ENCODE results near the gene SNX22. TPM values are rescaled to one million over a fixed set of nuclear protein-coding genes. Genes with fewer than 3 reads are reported as not detected.
"Not testable (repeated sequence)": the region's sequence is repeated elsewhere in the genome, so short reads cannot be mapped to it uniquely, and the experiment has no call there.

SNX22 gene
- total RNA-seq, 1 donor from 2014 or later: 46.2 TPM

- DNase-seq (no peak), ATAC-seq (ENCODE audit: low read depth) (no peak)
- intact Hi-C loops (cut with micrococcal nuclease): no loop called here
- no peak overlapping the region for H3K27ac Mint-ChIP-seq
- no peaks in the 10 kb centered on the region for H3K9me3 Mint-ChIP-seq
- ChIA-PET CTCF (no interaction called here), POLR2A (no interaction called here)
- TF ChIP-seq, protein P1, sequence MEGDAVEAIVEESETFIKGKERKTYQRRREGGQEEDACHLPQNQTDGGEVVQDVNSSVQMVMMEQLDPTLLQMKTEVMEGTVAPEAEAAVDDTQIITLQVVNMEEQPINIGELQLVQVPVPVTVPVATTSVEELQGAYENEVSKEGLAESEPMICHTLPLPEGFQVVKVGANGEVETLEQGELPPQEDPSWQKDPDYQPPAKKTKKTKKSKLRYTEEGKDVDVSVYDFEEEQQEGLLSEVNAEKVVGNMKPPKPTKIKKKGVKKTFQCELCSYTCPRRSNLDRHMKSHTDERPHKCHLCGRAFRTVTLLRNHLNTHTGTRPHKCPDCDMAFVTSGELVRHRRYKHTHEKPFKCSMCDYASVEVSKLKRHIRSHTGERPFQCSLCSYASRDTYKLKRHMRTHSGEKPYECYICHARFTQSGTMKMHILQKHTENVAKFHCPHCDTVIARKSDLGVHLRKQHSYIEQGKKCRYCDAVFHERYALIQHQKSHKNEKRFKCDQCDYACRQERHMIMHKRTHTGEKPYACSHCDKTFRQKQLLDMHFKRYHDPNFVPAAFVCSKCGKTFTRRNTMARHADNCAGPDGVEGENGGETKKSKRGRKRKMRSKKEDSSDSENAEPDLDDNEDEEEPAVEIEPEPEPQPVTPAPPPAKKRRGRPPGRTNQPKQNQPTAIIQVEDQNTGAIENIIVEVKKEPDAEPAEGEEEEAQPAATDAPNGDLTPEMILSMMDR (IDR thresholded peaks at IDR 0.05): no peak
- H3K4me3 Mint-ChIP-seq: no peak overlapping the region
- H3K4me1 Mint-ChIP-seq: peaks cover 20% of the 10 kb centered on the region
- no peaks in the 10 kb centered on the region for H3K27me3 Mint-ChIP-seq
- H3K36me3 Mint-ChIP-seq (ENCODE audit: low read depth): peaks cover 88% of the 10 kb centered on the region
Measured at GRCh38 chr15:64117759-64118487, 33.6 kb upstream of the SNX22 start.

DNA sequence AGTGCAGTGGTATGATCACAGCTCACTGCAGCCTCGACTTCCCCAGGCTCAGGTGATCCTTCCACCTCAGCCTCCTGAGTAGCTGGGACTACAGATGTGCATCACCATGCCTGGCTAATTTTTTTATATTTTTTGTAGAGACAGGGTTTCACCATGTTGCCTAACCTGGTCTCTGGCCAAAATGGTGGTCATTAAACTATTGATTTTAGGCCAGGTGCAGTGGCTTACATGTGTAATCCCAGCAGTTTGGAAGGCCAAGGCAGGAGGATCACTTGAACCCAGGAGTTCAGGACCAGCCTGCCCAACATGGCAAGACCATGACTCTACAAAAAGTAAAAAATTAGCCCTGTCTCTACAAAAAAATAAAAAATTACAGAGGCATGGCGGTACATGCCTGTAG lies 31.2 kb upstream of the SNX22 start:
- CTCF ChIA-PET: interaction anchor here (0.6 kb wide), 1 partner anchor 368 kb away, joined by 3 read pairs; no protein-coding TSS in a partner anchor
- H3K4me3 Mint-ChIP-seq; ATAC-seq (ENCODE audit: low read depth); H3K4me1 Mint-ChIP-seq; H3K9me3 Mint-ChIP-seq; intact Hi-C loops (cut with micrococcal nuclease); DNase-seq; H3K27ac Mint-ChIP-seq; H3K27me3 Mint-ChIP-seq: not testable (repeated sequence)
- POLR2A ChIA-PET: interaction anchor here (0.6 kb wide), 1 partner anchor 126 kb away, joined by 3 read pairs; no protein-coding TSS in a partner anchor
- peaks cover 90% of the 10 kb centered on the region for H3K36me3 Mint-ChIP-seq (ENCODE audit: low read depth)

DNA sequence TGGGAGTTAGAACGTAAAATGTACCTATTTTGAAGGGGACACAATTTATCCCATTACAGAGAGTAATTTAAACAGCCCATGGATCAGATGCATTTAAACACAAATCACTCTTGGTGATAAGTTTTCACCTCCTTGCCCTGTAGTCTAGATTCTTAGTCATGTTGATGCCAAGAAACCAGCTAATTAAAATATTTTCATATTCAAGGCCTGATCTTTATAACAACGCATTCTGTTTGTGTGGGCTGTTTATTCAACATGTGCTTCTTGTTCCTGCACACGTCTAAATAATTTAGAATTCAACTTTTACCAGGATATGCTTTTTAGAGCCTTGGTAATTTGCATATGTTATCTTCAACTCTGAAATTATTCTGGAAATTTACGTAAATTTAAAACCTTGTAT lies 29.9 kb upstream of the SNX22 start:
- TF ChIP-seq, protein P1 (IDR thresholded peaks at IDR 0.05): no peak
- DNase-seq (no peak), ATAC-seq (ENCODE audit: low read depth) (no peak)
- Mint-ChIP-seq H3K9me3 (no peaks in the 10 kb centered on the region), H3K36me3 (ENCODE audit: low read depth) (peaks cover 88% of the 10 kb centered on the region), H3K4me1 (no peaks in the 10 kb centered on the region), H3K4me3 (no peak overlapping the region), H3K27me3 (no peaks in the 10 kb centered on the region), H3K27ac (no peak overlapping the region)
- CTCF ChIA-PET: interaction anchor here (2.0 kb wide), 1 partner anchor 32 kb away, joined by 7 read pairs; no protein-coding TSS in a partner anchor
- POLR2A ChIA-PET: interaction anchor here (2.7 kb wide), 1 partner anchor 10 kb away, joined by 7 read pairs; no protein-coding TSS in a partner anchor
- intact Hi-C loops (cut with micrococcal nuclease): no loop called here

DNA sequence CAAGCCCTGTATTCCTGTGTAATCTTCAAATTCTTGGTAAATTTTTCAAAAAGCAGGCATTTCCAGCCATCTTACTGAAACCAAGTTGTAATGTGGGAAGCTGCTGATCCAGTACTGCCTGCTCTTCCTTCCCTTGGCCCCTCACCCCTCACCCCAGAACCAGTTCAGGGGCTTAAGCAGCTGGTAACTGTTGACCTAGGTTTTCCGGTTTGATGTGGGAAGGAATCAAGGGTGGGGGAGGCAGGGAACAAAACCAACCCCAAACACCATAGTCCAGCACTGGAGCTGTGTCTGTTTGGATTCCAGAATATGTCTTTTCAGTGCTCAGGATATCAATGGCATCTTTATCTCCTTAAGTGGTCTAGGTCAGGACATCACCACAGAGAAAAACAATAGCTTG lies 29.1 kb upstream of the SNX22 start:
- ChIA-PET CTCF (interaction anchor here (2.0 kb wide), 1 partner anchor 31 kb away, joined by 7 read pairs; no protein-coding TSS in a partner anchor), POLR2A (interaction anchor here (2.7 kb wide), 1 partner anchor 11 kb away, joined by 7 read pairs; no protein-coding TSS in a partner anchor)
- H3K9me3 Mint-ChIP-seq: no peaks in the 10 kb centered on the region
- DNase-seq: no peak
- no peak for ATAC-seq (ENCODE audit: low read depth)
- H3K27me3 Mint-ChIP-seq: no peaks in the 10 kb centered on the region
- intact Hi-C loops (cut with micrococcal nuclease): no loop called here
- no peaks in the 10 kb centered on the region for H3K4me1 Mint-ChIP-seq
- no peak overlapping the region for H3K4me3 Mint-ChIP-seq
- H3K36me3 Mint-ChIP-seq (ENCODE audit: low read depth): peaks cover 87% of the 10 kb centered on the region
- no peak overlapping the region for H3K27ac Mint-ChIP-seq
- TF ChIP-seq, protein P1 (IDR thresholded peaks at IDR 0.05): no peak

DNA sequence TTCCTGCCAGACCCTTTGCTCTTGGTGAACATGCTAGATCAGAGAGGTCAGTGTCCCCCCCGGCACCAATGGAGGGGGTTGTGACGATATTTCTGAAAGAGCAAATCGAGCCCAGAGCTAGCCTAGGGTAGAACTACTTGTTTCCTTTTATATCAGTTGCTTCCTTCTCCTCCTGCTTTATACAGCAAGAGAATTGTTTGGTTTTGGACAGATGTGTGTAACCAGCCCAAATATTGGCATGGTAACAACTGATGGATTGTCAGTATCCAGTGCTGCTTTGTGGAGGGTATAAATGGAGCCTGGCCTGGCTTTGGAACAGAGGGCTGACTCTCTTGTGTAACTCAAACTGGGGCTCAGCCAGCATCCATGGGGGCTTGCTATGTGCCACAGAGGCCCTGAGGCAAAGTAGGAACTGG lies 28.6 kb upstream of the SNX22 start:
- H3K4me3 Mint-ChIP-seq: no peak overlapping the region
- no peaks in the 10 kb centered on the region for H3K9me3 Mint-ChIP-seq
- no peaks in the 10 kb centered on the region for H3K4me1 Mint-ChIP-seq
- DNase-seq (no peak), ATAC-seq (ENCODE audit: low read depth) (no peak)
- no peaks in the 10 kb centered on the region for H3K27me3 Mint-ChIP-seq
- H3K27ac Mint-ChIP-seq: no peak overlapping the region
- ChIA-PET CTCF (interaction anchor here (2.0 kb wide), 1 partner anchor 31 kb away, joined by 7 read pairs; no protein-coding TSS in a partner anchor), POLR2A (interaction anchor here (2.7 kb wide), 1 partner anchor 11 kb away, joined by 7 read pairs; no protein-coding TSS in a partner anchor)
- TF ChIP-seq, protein P1 (IDR thresholded peaks at IDR 0.05): no peak
- H3K36me3 Mint-ChIP-seq (ENCODE audit: low read depth): peaks cover 87% of the 10 kb centered on the region
- intact Hi-C loops (cut with micrococcal nuclease): no loop called here
